Measurements from ENCODE around the gene RAB40B.

RAB40B gene

GRCh38 chr17:82716203-82717010, 17.9 kb upstream of the RAB40B start, which contains the start of gene FN3KRP:
Gene FN3KRP, plus strand, starts transcription at chr17:82716706. Its CDS starts 50 bp downstream, at chr17:82716756.
- DNase-seq, result peak; percentile 89

GRCh38 chr17:82713071-82713723, 14.7 kb upstream of the RAB40B start:
- DNase-seq, result no peak

DNA sequence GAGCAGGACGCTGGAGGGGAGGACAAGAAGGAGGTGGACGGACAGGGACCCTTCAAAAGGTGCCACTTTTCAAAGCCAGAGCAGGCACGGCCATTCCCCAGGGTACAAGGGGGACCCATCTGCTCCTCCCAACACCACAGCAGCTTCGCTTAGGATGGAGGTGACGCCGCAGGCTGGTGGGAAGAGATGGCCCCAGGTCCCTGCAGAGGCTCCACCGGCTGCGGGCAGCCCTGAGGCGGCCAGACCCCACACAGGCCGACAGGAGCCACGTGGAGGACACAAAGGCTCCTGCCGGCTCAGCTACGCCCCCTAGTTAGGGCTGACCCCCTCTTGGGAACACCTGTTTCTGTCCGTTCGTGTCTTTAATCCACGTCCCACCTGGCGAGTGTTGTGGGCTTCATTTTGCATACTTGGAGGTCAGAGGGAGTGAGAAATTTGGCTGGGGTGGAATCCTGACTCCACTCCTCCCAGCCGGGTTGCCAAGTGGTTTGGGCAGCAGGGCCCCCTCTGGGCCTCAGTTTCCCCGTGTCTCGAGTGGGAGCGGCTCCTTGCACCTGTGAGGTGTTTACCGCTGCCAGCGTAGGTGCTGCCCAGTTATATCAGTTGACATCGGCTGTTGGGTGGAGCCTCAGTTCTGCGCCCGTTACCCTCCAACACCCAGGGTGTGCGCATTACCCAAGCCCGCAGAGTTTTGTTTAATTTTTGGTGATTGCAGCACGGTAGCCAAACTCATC, 12.2 kb upstream of the RAB40B start:
- no peak for DNase-seq

- DNase-seq, result no peak
Measured at GRCh38 chr17:82709676-82710498, 11.4 kb upstream of the RAB40B start.

DNA sequence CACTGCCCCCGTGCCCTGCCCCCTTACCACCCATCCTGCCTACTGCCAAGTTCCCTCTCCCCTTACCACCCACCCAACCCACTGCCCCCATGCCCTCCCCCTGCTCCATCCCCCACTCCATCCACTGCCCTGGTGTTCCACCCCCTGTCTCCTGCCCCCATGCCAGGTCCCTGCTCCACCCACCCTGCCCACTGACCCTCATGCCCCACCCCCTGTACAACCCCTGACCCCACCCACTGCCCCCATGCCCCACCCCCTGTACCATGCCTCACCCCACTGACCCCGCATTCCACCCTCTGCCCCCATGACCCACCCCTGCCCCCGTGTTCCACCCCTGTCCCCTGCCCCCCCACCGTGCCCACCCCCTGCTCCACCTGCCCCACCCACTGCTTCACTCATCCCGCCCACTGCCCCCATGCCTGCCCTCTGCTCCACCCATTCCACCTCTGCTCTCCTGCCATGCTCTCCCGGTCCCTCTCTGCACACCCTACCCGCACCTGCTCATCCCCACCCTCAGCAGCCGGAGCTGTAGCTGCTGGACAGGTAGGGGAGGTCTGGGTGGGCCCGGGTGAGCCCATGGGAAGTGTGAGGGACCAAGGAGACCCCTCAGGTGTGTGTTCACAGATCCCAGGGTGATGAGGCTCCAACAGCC, 10.7 kb upstream of the RAB40B start:
- DNase-seq, result no peak

- DNase-seq, result no peak
Measured at GRCh38 chr17:82705756-82706155, 7.3 kb upstream of the RAB40B start.

- no peak for DNase-seq
Measured at GRCh38 chr17:82704886-82705285, 6.4 kb upstream of the RAB40B start.

DNA sequence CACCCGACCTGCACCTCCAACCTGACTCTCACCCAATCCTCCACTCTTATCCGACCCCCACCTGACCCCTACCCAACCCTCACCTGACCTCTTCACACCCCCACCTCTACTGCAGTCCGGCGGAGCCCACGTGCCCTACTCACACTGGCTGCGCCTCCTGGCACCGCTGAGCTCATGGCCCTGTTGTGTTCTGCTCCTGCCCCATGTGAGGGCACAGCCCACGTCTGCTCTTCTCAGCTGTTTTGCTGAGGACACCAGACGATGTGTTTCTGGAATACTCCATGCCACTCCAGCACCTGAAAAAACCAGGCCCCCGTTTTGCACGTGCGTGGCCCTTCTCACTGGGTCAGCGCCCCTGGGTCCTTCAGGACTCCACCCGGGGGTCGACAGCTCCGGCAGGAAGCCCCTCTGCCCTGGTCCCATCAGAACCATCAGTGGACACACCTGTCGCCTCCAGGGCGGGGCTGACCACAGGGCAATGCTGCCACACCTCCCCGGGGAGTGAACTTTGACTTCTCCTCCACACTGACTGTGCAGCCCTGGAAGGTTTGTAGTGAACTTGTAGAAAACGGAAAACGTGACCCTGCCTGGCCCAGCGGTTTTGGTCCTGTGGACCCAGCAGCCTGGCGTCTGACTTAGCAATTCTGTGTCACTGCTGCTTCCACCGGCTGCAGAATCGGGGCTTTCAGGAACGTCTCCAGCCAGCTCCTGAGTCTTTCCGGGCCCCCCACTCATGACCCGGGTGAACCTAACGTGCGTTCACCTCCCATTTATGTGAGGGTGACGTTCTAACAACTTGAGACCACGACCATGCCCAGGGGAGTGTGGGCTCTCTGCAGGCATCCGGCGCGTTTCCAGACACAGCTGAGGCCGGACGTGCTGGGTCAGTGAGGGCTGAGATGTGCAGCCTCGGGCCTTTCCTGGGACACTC, 5.7 kb upstream of the RAB40B start:
- no peak for DNase-seq

DNA sequence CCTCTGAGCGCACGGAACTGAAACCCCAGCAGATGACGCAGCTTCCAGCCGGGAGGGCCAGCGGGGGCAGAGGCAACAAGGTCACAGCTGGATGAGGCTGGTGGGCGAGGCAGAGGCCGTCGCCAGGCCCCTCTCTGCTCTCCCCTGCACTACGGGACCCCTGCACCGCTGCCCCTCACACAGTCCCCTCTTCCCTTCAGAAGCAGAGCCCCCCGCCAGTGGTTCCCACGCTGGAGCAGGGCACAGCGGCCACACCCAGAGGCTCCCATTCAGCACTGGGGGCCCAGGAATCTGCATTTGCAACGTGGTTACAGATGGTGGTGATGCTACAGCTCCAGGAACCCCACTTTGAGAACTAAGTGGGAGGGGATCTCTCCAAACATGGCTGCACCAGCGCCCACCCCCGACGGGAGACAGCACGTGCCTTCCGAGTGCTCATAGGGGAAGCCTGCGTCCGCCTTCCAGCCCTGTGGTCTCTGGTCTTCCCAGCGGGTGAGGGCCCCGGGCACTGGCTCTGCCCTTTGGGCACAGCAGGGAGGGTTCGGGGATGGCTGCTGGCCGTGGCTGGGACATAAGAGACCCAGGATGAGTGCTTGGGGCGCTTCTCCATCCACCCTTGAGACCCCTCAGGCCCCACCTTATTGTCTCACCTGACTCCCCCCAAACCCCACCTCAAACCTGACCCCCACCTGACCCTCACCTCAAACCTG, 4.7 kb upstream of the RAB40B start:
- DNase-seq, result no peak

GRCh38 chr17:82702231-82702927, 3.9 kb upstream of the RAB40B start:
- no peak for DNase-seq

GRCh38 chr17:82699551-82699950, 1.1 kb upstream of the RAB40B start:
- DNase-seq, result no peak

GRCh38 chr17:82698974-82699442, 510 bp upstream of the RAB40B start:
- DNase-seq, result no peak

DNA sequence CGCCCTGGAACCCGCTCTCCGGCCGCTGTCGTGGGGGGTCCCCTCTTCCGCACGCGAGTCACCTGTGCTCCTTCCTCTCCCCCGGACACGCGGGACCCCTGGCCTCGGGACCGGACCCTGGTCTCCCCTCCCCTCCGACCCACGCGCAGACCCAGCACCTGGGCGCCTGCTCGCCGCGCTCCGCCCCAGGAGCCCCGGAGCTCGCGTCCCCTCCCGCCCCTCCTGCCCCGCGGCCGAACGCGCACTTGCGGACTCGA, 762 bp downstream of the RAB40B start:
- no peak for DNase-seq

GRCh38 chr17:82696916-82697807, 1.3 kb downstream of the RAB40B start:
- DNase-seq, result no peak

GRCh38 chr17:82696259-82696658, 2.2 kb downstream of the RAB40B start:
- no peak for DNase-seq

- DNase-seq, result no peak
Measured at GRCh38 chr17:82694647-82695046, 3.9 kb downstream of the RAB40B start.

- DNase-seq, result no peak
Measured at GRCh38 chr17:82693168-82693867, 5.2 kb downstream of the RAB40B start.

DNA sequence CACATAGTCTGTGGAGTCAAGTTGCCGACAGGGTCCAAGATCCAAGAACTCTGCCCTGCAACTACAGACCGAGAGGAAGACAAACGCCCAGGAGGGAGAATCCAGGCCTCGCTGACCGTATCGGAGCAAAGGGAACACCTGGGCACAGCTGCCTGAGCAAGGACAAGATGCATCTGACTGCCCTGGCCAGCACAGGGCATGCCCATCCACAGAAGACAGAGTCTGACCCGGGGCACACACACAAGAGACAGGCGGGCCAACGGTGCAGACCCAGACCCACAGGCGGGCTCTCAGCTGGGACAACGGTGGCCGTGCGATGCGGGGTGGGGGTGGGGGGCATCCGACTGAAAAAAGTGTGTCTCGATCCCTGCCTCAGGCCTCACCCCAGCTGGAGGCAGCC, 6.2 kb downstream of the RAB40B start:
- DNase-seq, result no peak

Measured in NCI-H526 treated with DMSO at 0.1 percent for 48 hours (cell line).